ENCODE results near the gene AGPAT3.

AGPAT3 gene

DNA sequence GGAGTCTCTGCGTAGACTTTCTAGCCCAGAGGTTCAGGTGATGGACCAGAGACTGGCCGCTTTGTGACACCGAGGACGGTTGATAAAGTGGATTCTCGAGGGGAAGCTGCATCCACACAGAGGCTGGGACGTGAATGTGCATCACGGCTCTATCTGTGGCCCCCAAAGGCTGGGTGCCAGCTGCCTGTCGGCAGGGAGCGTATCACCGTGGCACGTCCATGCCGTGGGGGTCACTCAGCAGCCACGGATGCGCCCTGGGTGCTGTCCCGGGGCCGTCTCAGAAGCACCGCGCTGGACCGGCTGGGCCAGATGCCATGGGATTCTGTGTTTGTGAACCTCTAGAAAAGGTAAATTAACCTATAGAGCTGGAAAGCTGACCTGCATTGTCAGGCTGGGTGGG, 89.9 kb downstream of the AGPAT3 start:
- Histone ChIP-seq H3K79me2 (peaks cover 13% of the 10 kb centered on the region), H3K27ac (no peak overlapping the region), H2AFZ (no peak overlapping the region), H3K4me3 (ENCODE audit: low read depth, low read length) (no peak overlapping the region), H3K9ac (no peak overlapping the region), H3K36me3 (ENCODE audit: control insufficient read depth, insufficient read depth, low read length) (no peaks in the 10 kb centered on the region), H3K9me3 (ENCODE audit: control insufficient read depth, low read length) (no peaks in the 10 kb centered on the region), H3K27me3 (ENCODE audit: control insufficient read depth, insufficient read depth, low read length) (no peaks in the 10 kb centered on the region), H3K4me1 (peaks cover 3% of the 10 kb centered on the region), H3K4me2 (ENCODE audit: low read length) (no peak overlapping the region)
- TF ChIP-seq, protein P1, sequence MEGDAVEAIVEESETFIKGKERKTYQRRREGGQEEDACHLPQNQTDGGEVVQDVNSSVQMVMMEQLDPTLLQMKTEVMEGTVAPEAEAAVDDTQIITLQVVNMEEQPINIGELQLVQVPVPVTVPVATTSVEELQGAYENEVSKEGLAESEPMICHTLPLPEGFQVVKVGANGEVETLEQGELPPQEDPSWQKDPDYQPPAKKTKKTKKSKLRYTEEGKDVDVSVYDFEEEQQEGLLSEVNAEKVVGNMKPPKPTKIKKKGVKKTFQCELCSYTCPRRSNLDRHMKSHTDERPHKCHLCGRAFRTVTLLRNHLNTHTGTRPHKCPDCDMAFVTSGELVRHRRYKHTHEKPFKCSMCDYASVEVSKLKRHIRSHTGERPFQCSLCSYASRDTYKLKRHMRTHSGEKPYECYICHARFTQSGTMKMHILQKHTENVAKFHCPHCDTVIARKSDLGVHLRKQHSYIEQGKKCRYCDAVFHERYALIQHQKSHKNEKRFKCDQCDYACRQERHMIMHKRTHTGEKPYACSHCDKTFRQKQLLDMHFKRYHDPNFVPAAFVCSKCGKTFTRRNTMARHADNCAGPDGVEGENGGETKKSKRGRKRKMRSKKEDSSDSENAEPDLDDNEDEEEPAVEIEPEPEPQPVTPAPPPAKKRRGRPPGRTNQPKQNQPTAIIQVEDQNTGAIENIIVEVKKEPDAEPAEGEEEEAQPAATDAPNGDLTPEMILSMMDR (IDR thresholded peaks at IDR 0.05) = no peak

- Histone ChIP-seq H2AFZ (no peak overlapping the region), H3K4me2 (ENCODE audit: low read length) (no peak overlapping the region), H3K4me1 (peaks cover 3% of the 10 kb centered on the region), H3K27me3 (ENCODE audit: control insufficient read depth, insufficient read depth, low read length) (no peaks in the 10 kb centered on the region), H3K4me3 (ENCODE audit: low read depth, low read length) (no peak overlapping the region), H3K36me3 (ENCODE audit: control insufficient read depth, insufficient read depth, low read length) (no peaks in the 10 kb centered on the region), H3K9me3 (ENCODE audit: control insufficient read depth, low read length) (no peaks in the 10 kb centered on the region), H3K27ac (no peak overlapping the region), H3K9ac (no peak overlapping the region), H3K79me2 (peaks cover 12% of the 10 kb centered on the region)
- TF ChIP-seq, protein P1 (IDR thresholded peaks at IDR 0.05) = no peak
Observed at GRCh38 chr21:43956019-43956669, 91.1 kb downstream of the AGPAT3 start.

GRCh38 chr21:43956670-43957035, 91.6 kb downstream of the AGPAT3 start:
- H2AFZ ChIP-seq = no peak overlapping the region
- H3K27me3 ChIP-seq (ENCODE audit: control insufficient read depth, insufficient read depth, low read length) = no peaks in the 10 kb centered on the region
- H3K79me2 ChIP-seq = peaks cover 9% of the 10 kb centered on the region
- TF ChIP-seq, protein P1 (IDR thresholded peaks at IDR 0.05) = no peak
- H3K4me2 ChIP-seq (ENCODE audit: low read length) = no peak overlapping the region
- peaks cover 3% of the 10 kb centered on the region for H3K4me1 ChIP-seq
- H3K9me3 ChIP-seq (ENCODE audit: control insufficient read depth, low read length) = no peaks in the 10 kb centered on the region
- H3K27ac ChIP-seq = no peak overlapping the region
- no peaks in the 10 kb centered on the region for H3K36me3 ChIP-seq (ENCODE audit: control insufficient read depth, insufficient read depth, low read length)
- no peak overlapping the region for H3K4me3 ChIP-seq (ENCODE audit: low read depth, low read length)
- H3K9ac ChIP-seq = no peak overlapping the region

GRCh38 chr21:43957128-43957571, 92.1 kb downstream of the AGPAT3 start:
- TF ChIP-seq, protein P1 (IDR thresholded peaks at IDR 0.05) = no peak
- Histone ChIP-seq H3K4me3 (ENCODE audit: low read depth, low read length) (no peak overlapping the region), H3K4me2 (ENCODE audit: low read length) (no peak overlapping the region), H3K36me3 (ENCODE audit: control insufficient read depth, insufficient read depth, low read length) (no peaks in the 10 kb centered on the region), H3K9me3 (ENCODE audit: control insufficient read depth, low read length) (no peaks in the 10 kb centered on the region), H3K4me1 (peaks cover 3% of the 10 kb centered on the region), H3K27ac (no peak overlapping the region), H3K79me2 (peaks cover 9% of the 10 kb centered on the region), H3K9ac (no peak overlapping the region), H3K27me3 (ENCODE audit: control insufficient read depth, insufficient read depth, low read length) (no peaks in the 10 kb centered on the region), H2AFZ (no peak overlapping the region)

Data from parathyroid adenoma (tissue), 2 donors.